ENCODE results near the gene GRAMD2B. TPM values are rescaled to one million over a fixed set of nuclear protein-coding genes. Genes with fewer than 3 reads are reported as not detected.

Gene GRAMD2B
- total RNA-seq, 1 experiment from 2014 or later = 6.7 TPM

- H2AFZ ChIP-seq (ENCODE audit: low read length) = no peak overlapping the region
- H3K14ac ChIP-seq (ENCODE audit: insufficient read depth, low read length) = no peak overlapping the region
- H3K27me3 Mint-ChIP-seq (ENCODE audit: low read depth) = no peaks in the 10 kb centered on the region
- H3K23ac ChIP-seq (ENCODE audit: insufficient read length, low read depth, low read length) = no peak overlapping the region
- H3K79me1 ChIP-seq (ENCODE audit: insufficient read depth, low read depth, low read length, poor library complexity, severe bottlenecking) = peaks cover 2% of the 10 kb centered on the region
- no peaks in the 10 kb centered on the region; the same call in 1 of the 2 replicates for H3K79me2 ChIP-seq (ENCODE audit: insufficient read depth, low read length)
- no peak overlapping the region for H3K4ac ChIP-seq (ENCODE audit: low read depth, low read length)
- H3K4me2 ChIP-seq (ENCODE audit: insufficient read depth, insufficient read length, low read length) = no peak overlapping the region
- no peak overlapping the region for H3K9ac ChIP-seq (ENCODE audit: extremely low read depth, insufficient read length, low read length)
- H3K56ac ChIP-seq (ENCODE audit: insufficient read length, low read depth, low read length) = no peak overlapping the region
- H3K27me3 ChIP-seq (ENCODE audit: insufficient read depth, low read length) = no peaks in the 10 kb centered on the region
- H2BK12ac ChIP-seq (ENCODE audit: insufficient read length, low read depth, low read length) = no peak overlapping the region
- no peak overlapping the region for H4K8ac ChIP-seq (replicated peaks; ENCODE audit: insufficient read length, low read depth, low read length)
- peaks cover 9 to 14% of the 10 kb centered on the region in 2 experiments for H3K4me1 Mint-ChIP-seq
- H3K4me1 ChIP-seq (ENCODE audit: insufficient read depth, low read length) = no peaks in the 10 kb centered on the region
- no peaks in the 10 kb centered on the region for H4K20me1 ChIP-seq (ENCODE audit: control insufficient read depth, insufficient read depth, insufficient read length)
- no peak for DNase-seq
- no peak overlapping the region for H2AK5ac ChIP-seq (ENCODE audit: insufficient read length, low read length)
- H3K36me3 Mint-ChIP-seq (ENCODE audit: insufficient read depth in 1 of 3, low read depth in 3 of 3) = peaks cover 0 to 10% (median 8%) of the 10 kb centered on the region in 3 experiments; a peak in 3 of 7 replicates
- H2BK15ac ChIP-seq (ENCODE audit: low read depth, low read length) = no peak overlapping the region
- H2BK5ac ChIP-seq (ENCODE audit: insufficient read length, low read length) = no peak overlapping the region
- H4K91ac ChIP-seq (ENCODE audit: insufficient read length, low read depth, low read length) = no peak overlapping the region
- no peak overlapping the region for H3K18ac ChIP-seq (ENCODE audit: insufficient read length, low read depth, low read length)
- no peaks in the 10 kb centered on the region for H3K9me3 Mint-ChIP-seq
- H3K27ac Mint-ChIP-seq = no peak overlapping the region
- H2BK20ac ChIP-seq (ENCODE audit: low read depth, low read length, poor library complexity, severe bottlenecking) = no peak overlapping the region
- no peak overlapping the region for H4K5ac ChIP-seq (ENCODE audit: insufficient read length, low read depth, low read length)
- no peak overlapping the region for H2BK120ac ChIP-seq (ENCODE audit: low read depth, low read length, poor library complexity, severe bottlenecking)
- H3T11ph ChIP-seq (ENCODE audit: low read length) = no peak overlapping the region
- H3K23me2 ChIP-seq (ENCODE audit: insufficient read length, low read depth, low read length, poor library complexity, severe bottlenecking) = no peaks in the 10 kb centered on the region
- no CpG with 5 or more reads among the region's 5 CpGs for WGBS (ENCODE audit: extremely low coverage, insufficient read length, low lambda C conversion rate)
- H3K4me3 Mint-ChIP-seq = no peak overlapping the region
- no peaks in the 10 kb centered on the region for H3K9me3 ChIP-seq (ENCODE audit: control insufficient read depth, low read depth, low read length)
- TF ChIP-seq CTCF (conservative IDR thresholded peaks at IDR 0.05) = no peak
- H3K27ac ChIP-seq (ENCODE audit: insufficient read length, low read depth, low read length) = no peak overlapping the region
These were observed 27.7 kb downstream of the GRAMD2B start for GRCh38 chr5:126450907-126451306.
